22Rv1 (cell line): Measurements from ENCODE around the gene CFAP45.

Source experiments
- H3K27ac ChIP-seq: fragments of 450-650 bp; 2 replicates; pipeline ENCODE4 v1.5.1; 2017
- ZFX ChIP-seq: fragments of 450-650 bp; IDR thresholded peaks from 2 replicates; pipeline ENCODE4 v1.6.1; 2017; ENCODE audit warnings: antibody characterized with exemption, borderline replicate concordance
- TF ChIP-seq, protein P1 (sequence below): fragments of 450-650 bp; IDR thresholded peaks from 2 replicates; pipeline ENCODE4 v1.5.1; 2017; ENCODE audit warnings: mild to moderate bottlenecking

The CFAP45 gene

DNA sequence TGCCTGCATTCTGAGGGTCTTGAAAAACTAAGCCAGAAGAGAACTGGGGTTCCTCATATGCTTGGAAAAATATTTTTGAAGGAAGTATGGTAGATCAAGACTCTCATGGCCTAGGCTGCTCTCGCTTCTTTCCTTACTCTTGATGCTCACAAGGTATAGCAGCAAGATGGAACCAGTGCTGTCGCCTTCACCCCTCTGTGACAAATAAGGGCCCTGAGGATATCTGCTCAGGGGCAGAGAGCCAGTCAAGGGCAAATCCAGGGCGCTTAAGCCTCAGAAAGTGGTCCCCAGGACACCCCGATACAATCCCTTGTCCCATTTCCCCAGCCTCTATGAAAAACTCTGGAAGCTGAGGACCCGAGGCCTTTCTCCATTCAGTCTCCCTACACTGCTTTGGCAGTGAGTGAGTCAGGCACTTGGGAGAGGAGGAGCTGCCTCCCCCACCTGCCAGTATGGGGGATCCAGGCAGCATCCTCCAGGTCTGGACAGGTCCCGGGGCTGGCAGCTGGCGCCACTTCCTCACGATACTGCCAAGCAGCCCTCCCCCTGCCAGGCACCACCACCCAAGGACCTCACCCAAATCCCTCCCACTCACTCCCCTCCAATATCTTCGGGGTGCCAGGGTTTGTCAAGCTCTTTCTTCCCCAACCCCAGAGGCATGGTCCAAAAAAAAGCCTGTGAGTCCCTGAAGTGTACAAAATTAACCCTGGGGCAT, 44.1 kb upstream of the CFAP45 start:
- peak overlapping the region; percentile 96 for H3K27ac ChIP-seq
- TF ChIP-seq, protein P1, sequence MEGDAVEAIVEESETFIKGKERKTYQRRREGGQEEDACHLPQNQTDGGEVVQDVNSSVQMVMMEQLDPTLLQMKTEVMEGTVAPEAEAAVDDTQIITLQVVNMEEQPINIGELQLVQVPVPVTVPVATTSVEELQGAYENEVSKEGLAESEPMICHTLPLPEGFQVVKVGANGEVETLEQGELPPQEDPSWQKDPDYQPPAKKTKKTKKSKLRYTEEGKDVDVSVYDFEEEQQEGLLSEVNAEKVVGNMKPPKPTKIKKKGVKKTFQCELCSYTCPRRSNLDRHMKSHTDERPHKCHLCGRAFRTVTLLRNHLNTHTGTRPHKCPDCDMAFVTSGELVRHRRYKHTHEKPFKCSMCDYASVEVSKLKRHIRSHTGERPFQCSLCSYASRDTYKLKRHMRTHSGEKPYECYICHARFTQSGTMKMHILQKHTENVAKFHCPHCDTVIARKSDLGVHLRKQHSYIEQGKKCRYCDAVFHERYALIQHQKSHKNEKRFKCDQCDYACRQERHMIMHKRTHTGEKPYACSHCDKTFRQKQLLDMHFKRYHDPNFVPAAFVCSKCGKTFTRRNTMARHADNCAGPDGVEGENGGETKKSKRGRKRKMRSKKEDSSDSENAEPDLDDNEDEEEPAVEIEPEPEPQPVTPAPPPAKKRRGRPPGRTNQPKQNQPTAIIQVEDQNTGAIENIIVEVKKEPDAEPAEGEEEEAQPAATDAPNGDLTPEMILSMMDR, result no peak
- TF ChIP-seq ZFX, result no peak

DNA sequence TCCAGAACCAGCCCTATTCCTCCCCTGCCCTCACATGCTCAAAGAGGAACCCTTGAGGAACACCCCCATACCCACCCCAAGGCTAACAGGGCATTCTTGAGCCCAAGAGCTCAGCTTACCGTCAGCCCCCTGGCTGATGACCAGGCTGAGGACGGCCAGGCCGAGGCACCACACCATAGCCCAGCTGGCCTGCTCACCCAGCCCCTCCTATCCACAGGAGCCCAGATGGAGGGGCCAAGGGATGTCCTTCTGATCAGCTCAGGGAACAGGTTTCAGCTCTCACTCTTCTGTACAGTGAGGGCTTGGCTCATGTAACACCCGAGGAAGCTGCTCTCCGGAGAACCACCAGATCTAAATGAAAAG, 43.3 kb upstream of the CFAP45 start:
- TF ChIP-seq ZFX, result no peak
- TF ChIP-seq, protein P1, result no peak
- H3K27ac ChIP-seq, result peak overlapping the region; percentile 96; the same call in 1 of the 2 replicates

DNA sequence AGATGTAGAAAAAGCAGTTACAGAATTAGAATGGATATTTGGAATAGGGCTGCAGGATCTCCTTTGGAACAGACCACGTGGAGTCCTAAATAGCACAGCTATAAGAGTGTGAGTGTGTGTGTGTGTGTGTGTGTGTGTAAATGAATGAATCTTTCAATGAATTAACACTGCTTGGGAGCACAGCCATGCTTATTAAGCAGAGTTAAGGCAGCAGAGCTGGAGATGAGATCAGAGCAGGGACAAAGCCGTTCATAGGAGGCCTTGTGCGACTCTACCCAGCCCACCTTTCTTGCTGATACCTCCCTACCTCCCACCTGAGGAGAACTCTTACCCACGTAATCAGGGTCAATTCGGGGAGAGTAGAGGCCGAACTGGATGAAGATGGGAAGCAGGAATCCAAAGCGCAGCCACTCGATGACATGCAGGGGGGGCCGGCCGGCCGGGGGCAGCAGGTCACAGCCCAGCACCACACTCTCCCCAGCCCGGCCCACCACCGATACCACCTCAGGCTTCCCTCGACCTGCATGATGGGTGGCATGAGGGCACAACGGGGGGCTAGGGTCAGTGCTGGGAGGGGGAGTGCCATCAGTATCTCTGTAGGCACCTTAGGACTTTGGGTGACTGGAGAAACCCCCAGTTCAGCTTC, 42.8 kb upstream of the CFAP45 start:
- H3K27ac ChIP-seq, result peak overlapping the region; percentile 96; the same call in 1 of the 2 replicates
- TF ChIP-seq, protein P1, result no peak
- no peak for TF ChIP-seq ZFX

DNA sequence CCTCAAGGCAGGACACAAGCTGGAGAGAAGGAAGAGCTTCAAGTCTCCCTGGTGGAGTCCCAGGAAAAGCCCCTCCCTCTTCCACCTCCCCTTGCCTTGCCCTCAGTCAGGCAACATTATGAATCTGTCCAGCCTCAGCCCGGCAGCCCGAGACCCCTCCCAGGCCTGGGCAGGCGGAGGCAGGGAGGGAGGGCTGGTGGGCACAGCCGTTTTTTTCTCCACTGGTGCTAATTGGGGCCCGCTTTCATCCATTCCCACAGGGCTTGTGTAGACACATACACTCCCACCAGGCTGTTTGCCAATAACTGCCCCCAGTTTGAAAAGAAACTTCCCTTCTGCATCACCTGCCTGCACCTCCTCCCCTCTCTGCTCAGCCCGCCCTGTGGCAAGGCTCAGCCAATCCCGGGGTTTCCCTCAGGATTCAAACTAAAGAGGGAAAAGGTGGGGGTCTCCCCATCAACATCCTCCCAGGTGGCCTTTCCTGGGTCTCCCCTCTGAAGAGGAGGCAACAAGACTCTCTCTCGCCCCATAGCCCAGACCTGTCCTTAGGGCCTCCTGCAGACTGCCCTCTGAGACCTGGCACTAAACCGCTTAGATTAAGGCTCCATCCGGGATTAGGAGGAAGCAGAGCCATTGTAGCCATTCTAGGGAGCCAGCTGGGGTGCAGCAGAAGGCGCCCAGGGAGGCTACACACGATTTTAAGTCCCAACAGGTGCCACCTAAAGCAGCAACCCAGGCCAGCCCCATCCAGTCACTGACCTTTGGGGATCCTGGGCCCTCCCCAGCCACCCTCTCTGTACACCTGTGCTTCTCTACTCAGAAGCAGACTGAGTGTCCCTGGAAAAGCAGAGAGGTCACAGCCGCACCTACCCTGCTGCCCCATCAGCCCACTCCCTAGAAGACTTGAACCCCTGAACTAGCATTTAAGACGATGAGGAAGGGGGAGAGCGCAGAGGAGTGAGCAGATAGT, 41.9 kb upstream of the CFAP45 start:
- TF ChIP-seq ZFX, result no peak
- TF ChIP-seq, protein P1, result no peak

DNA sequence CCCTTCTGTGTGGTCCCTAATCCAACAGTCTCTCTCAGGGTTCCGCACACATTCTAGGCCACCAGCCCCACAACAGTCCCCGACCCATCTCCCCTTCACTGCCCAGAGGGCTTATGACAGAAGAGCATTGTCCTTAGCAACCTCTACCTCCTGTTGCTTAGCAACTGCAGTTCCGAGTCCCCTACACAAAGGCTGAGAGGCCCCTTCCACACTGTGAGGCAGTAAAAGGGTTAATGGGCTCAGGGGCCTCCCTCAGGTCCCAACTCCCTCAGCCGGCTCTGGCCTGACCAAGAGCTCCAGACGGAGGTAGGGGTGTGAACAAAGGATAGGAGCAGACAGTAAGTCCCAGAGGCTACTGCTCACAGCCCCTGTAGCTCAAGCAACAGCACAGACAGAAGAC, 41.2 kb upstream of the CFAP45 start:
- no peak for TF ChIP-seq ZFX
- TF ChIP-seq, protein P1, result no peak
- H3K27ac ChIP-seq, result no peak overlapping the region

More for the DNA sequence above, 41.9 kb upstream of the CFAP45 start:
- H3K27ac ChIP-seq, result no peak overlapping the region

DNA sequence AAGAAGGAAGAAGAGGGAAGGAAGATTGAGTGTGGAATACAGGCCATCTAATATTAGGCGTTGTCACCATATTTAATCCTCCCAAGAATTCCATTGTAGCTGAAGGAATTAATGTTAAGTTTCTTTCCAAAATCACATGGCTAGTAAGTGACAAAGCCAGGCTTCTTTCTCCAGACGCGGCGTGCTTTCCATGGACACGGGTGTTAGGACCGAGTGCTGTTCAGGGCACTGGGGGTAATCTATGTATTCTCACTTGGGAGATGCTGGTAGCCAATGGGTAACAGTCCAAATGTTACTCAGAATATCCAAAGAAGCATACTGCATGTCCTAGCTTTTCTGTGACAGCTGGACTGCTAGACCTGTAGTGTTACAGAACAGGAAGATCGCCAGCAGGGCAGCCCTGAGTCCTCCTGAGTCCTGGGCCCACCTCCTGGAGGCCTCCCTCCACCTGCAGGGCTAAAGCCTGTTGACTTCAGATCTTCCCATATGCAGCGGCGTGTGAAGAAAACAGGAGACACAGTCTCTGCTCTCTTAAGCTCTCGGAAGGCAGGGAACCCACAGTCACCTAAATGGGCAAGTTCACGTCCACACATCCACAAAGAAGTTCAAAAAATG, 40.1 kb upstream of the CFAP45 start:
- no peak overlapping the region; the same call in 1 of the 2 replicates for H3K27ac ChIP-seq
- TF ChIP-seq, protein P1, result no peak
- no peak for TF ChIP-seq ZFX
